Esophagus muscularis mucosa (tissue), 4 donors: Measurements from ENCODE around the gene ZNF536. TPM values are rescaled to one million over a fixed set of nuclear protein-coding genes. Genes with fewer than 3 reads are reported as not detected.

ENCODE experiments used
- DNase-seq: peaks from one replicate; pipeline ENCODE4 v3.0.0-alpha.2; 2017; ENCODE audit errors: extremely low spot score
- H3K27ac ChIP-seq, 4 donors: fragments of 200-600 bp; sonication (generic); replicated peaks in 1 of 4; 1 replicate in 3 of 4; 2 replicates in 1 of 4; pipeline ENCODE4 v1.5.1; 2016 to 2019; ENCODE audit warnings: mild to moderate bottlenecking in 1 of 4
- H3K27me3 ChIP-seq, 4 donors: fragments of 200-600 bp; sonication (generic); one replicate each; pipeline versions ENCODE4 v1.5.1 to v1.6.0; 2016 to 2019
- H3K36me3 ChIP-seq, 4 donors: fragments of 200-600 bp; sonication (generic); one replicate each; pipeline ENCODE4 v1.5.1; 2016 to 2019
- H3K4me1 ChIP-seq, 4 donors: fragments of 200-600 bp; sonication (generic); one replicate each; pipeline ENCODE4 v1.5.1; 2016 to 2019
- H3K4me3 ChIP-seq, 4 donors: fragments of 200-600 bp; sonication (generic); 1 replicate in 2 of 4; 2 replicates in 2 of 4; pipeline ENCODE4 v1.5.1; 2016 to 2019; ENCODE audit warnings: mild to moderate bottlenecking in 4 of 4, moderate library complexity in 1 of 4
- H3K9me3 ChIP-seq, 4 donors: fragments of 200-600 bp; sonication (generic); 1 replicate in 3 of 4; 2 replicates in 1 of 4; pipeline ENCODE4 v1.5.1; 2016 to 2019
- CTCF ChIP-seq, 3 experiments: fragments of 200-600 bp in 2 of 3; fragments of 450-650 bp in 1 of 3; sonication (generic) in 2 of 3; IDR thresholded peaks; one replicate each; pipeline ENCODE4 v1.5.1; 2017 to 2019; ENCODE audit warnings: antibody characterized with exemption in 3 of 3, mild to moderate bottlenecking in 2 of 3, moderate library complexity in 1 of 3
- EP300 ChIP-seq: sonication (generic); formaldehyde crosslinking; IDR thresholded peaks from one replicate; pipeline ENCODE4 v1.6.1; 2017; ENCODE audit warnings: antibody characterized with exemption
- POLR2A ChIP-seq: fragments of 450-650 bp; IDR thresholded peaks from one replicate; pipeline ENCODE4 v1.6.1; 2017; ENCODE audit warnings: antibody characterized with exemption, moderate library complexity, mild to moderate bottlenecking, low read depth
- POLR2AphosphoS5 ChIP-seq, 2 donors: sonication (generic); formaldehyde crosslinking; IDR thresholded peaks; one replicate each; pipeline ENCODE4 v1.6.1; 2017; ENCODE audit warnings: antibody characterized with exemption in 2 of 2
- WGBS: methylation state at CpG from one replicate; pipeline ENCODE4 v1.1.5; 2018; 5-methylcytosine and 5-hydroxymethylcytosine counted together
- intact Hi-C: fragments of 100-400 bp; cut with DNase I; formaldehyde crosslinking; loops from one replicate; pipeline ENCODE4 v1.15.1; 2023
- total RNA-seq, 4 donors: library from RNA; depleted of rRNA; stranded (reverse); fragments of >200 nt; gene quantifications; one replicate each; pipeline versions ENCODE4 v1.1.0 to v1.2.1, GENCODE V29; 2016

The ZNF536 gene
- total RNA-seq, 4 donors from 2014 or later: 2.5 to 7.3 (median 5.6) TPM

- TF ChIP-seq CTCF (IDR thresholded peaks at IDR 0.05) (no peak), EP300 (no peak), POLR2AphosphoS5 (IDR thresholded peaks at IDR 0.05) (no peak), POLR2A (no peak)
- WGBS: 100% methylated on average over 4 of the region's 6 CpGs
- Histone ChIP-seq H3K27ac (no peak overlapping the region), H3K36me3 (no peaks in the 10 kb centered on the region), H3K4me3 (no peak overlapping the region), H3K27me3 (peaks cover 0 to 11% (median 0%) of the 10 kb centered on the region in 4 donors), H3K9me3 (no peaks in the 10 kb centered on the region), H3K4me1 (no peaks in the 10 kb centered on the region)
- intact Hi-C loops: no loop called here
- DNase-seq: no peak
Measured at GRCh38 chr19:30362156-30362754, 9.9 kb upstream of the ZNF536 start.

- WGBS: 97% methylated on average over 9 of the region's 11 CpGs
- Histone ChIP-seq H3K36me3 (no peaks in the 10 kb centered on the region), H3K27ac (no peak overlapping the region), H3K9me3 (no peaks in the 10 kb centered on the region), H3K27me3 (peaks cover 0 to 19% (median 0%) of the 10 kb centered on the region in 4 donors), H3K4me3 (no peak overlapping the region), H3K4me1 (no peaks in the 10 kb centered on the region)
- TF ChIP-seq POLR2AphosphoS5 (IDR thresholded peaks at IDR 0.05): no peak
- TF ChIP-seq EP300: no peak
- no peak for TF ChIP-seq CTCF (IDR thresholded peaks at IDR 0.05)
- TF ChIP-seq POLR2A: no peak
- intact Hi-C loops: no loop called here
- no peak for DNase-seq
Measured at GRCh38 chr19:30363073-30363472, 9.1 kb upstream of the ZNF536 start.

GRCh38 chr19:30364866-30365800, 7.1 kb upstream of the ZNF536 start:
- no peak for TF ChIP-seq CTCF (IDR thresholded peaks at IDR 0.05)
- TF ChIP-seq POLR2AphosphoS5 (IDR thresholded peaks at IDR 0.05): no peak
- no peak for TF ChIP-seq EP300
- TF ChIP-seq POLR2A: no peak
- intact Hi-C loops: no loop called here
- Histone ChIP-seq H3K27ac (no peak overlapping the region), H3K27me3 (peaks cover 0 to 30% (median 0%) of the 10 kb centered on the region in 4 donors), H3K36me3 (no peaks in the 10 kb centered on the region), H3K9me3 (no peaks in the 10 kb centered on the region), H3K4me1 (no peaks in the 10 kb centered on the region), H3K4me3 (no peak overlapping the region)
- DNase-seq: no peak
- WGBS: 65% methylated on average over 10 of the region's 10 CpGs

- no peaks in the 10 kb centered on the region for H3K4me1 ChIP-seq
- intact Hi-C loops: no loop called here
- WGBS: 48% methylated on average over 1 of the region's 1 CpG
- no peak overlapping the region for H3K4me3 ChIP-seq
- TF ChIP-seq POLR2A (no peak), POLR2AphosphoS5 (IDR thresholded peaks at IDR 0.05) (no peak), CTCF (IDR thresholded peaks at IDR 0.05) (no peak), EP300 (no peak)
- H3K9me3 ChIP-seq: no peaks in the 10 kb centered on the region
- H3K36me3 ChIP-seq: no peaks in the 10 kb centered on the region
- DNase-seq: no peak
- no peak overlapping the region for H3K27ac ChIP-seq
- peaks cover 0 to 34% (median 0%) of the 10 kb centered on the region in 4 donors for H3K27me3 ChIP-seq
Measured at GRCh38 chr19:30366282-30366681, 5.9 kb upstream of the ZNF536 start.
